ENCODE measurements around the gene VIM. TPM values are rescaled to one million over a fixed set of nuclear protein-coding genes. Genes with fewer than 3 reads are reported as not detected.
"Not testable (repeated sequence)": the region's sequence is repeated elsewhere in the genome, so short reads cannot be mapped to it uniquely, and the experiment has no call there.

The VIM gene
- polyA plus RNA-seq, 1 donor, result 2,993 TPM

DNA sequence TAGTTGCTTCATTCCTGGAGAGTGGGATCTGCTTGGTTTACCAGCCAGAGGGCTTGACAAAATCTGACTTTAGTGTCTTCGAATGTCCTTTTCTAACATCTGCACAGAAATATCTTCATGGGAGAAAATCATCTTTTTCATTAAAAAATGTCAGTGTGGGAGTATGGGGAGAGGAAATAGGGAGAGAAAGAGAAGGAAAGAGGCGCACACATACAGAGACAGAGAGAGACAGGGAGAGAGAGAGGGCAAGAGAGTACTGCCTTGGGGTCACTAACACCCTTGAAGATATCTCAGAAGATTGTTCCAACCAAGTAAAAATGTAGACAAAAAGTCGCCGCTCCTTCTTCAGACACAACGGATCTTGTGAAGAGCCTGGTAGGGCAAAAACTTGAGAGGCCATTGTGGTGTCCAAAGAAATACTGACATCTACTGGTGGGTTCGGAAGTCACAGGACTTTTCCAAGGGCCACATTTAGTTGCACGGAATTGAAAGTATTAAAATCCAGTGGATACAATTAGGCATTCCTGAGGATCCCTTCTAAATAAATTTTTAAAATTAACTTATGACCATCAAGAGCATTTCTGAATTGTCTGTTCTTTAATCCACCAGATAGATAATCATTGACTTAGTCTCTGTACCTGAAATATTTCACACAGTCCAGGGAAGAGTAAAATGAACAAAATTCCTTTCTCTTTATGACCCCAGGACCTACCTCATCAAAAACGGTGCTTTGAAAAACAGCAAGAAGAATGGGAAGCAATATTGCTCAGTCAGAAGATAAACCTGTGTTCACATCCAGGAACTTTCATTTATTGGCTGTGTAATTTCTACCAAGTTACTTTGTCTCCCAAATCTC is 29.7 kb downstream of the VIM start:
- peak; percentile 76 for DNase-seq

GRCh38 chr10:17262502-17262901 is 34.5 kb downstream of the VIM start:
- DNase-seq, result no peak

GRCh38 chr10:17263580-17263979 is 35.5 kb downstream of the VIM start:
- DNase-seq, result no peak

GRCh38 chr10:17265468-17265867 is 37.4 kb downstream of the VIM start:
- DNase-seq, result no peak

DNA sequence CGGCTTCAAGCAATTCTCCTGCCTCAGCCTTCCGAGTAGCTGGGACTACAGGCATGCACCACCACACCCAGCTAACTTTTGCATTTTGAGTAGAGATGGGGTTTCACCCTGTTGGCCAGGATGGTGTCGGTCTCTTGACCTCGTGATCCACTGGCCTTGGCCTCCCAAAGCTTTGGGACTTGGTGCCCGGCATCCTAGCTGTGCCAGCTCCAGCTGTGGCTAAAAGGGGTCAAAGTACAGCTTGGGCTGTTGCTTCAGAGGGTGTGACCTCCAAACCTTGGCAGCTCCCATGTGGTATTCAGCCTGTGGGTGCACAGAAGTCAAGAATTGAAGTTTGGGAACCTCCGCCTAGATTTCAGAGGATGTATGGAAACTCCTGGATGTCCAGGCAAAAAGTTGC is 38.5 kb downstream of the VIM start:
- DNase-seq, result not testable (repeated sequence)

DNA sequence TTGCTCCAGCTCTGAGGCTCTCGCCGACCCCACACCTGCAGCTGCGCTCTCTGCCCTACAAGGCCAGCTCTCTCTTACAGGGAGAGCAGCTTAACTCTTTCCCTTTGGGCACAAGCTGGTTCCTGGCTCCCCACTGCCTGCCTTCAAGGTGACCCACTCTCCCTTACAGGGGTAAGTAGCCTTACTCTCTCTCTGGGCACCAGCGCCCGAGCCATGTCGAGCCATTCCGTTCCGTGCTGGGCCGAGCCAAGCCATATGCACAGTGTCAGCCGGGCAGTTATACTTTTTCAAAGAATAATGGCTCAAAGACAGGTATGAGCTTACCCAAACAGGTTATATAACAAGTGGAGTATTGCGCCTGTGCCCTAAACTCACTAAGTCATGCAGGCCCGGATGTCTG is 44.6 kb downstream of the VIM start:
- DNase-seq, result no peak

GRCh38 chr10:17273403-17273802 is 45.4 kb downstream of the VIM start:
- DNase-seq, result no peak

- no peak for DNase-seq
These were observed 48.8 kb downstream of the VIM start for GRCh38 chr10:17276756-17277424.

GRCh38 chr10:17278607-17279240 is 50.7 kb downstream of the VIM start:
- no peak for DNase-seq

DNA sequence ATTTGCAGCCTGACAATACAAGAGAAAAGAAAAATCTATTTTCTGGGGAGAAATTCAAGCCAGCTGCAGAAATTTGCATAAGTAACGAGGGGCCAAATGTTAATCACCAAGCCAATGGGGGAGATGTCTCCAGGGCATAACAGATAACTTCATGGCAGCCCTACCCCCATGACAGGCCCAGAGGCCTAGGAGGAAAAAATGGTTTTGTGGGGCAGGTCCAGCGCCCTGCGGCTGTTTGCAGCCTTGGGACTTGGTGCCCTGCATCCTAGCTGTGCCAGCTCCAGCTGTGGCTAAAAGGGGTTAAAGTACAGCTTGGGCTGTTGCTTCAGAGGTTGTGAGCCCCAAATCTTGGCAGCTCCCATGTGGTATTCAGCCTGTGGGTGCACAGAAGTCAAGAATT is 54.3 kb downstream of the VIM start:
- DNase-seq, result no peak

DNA sequence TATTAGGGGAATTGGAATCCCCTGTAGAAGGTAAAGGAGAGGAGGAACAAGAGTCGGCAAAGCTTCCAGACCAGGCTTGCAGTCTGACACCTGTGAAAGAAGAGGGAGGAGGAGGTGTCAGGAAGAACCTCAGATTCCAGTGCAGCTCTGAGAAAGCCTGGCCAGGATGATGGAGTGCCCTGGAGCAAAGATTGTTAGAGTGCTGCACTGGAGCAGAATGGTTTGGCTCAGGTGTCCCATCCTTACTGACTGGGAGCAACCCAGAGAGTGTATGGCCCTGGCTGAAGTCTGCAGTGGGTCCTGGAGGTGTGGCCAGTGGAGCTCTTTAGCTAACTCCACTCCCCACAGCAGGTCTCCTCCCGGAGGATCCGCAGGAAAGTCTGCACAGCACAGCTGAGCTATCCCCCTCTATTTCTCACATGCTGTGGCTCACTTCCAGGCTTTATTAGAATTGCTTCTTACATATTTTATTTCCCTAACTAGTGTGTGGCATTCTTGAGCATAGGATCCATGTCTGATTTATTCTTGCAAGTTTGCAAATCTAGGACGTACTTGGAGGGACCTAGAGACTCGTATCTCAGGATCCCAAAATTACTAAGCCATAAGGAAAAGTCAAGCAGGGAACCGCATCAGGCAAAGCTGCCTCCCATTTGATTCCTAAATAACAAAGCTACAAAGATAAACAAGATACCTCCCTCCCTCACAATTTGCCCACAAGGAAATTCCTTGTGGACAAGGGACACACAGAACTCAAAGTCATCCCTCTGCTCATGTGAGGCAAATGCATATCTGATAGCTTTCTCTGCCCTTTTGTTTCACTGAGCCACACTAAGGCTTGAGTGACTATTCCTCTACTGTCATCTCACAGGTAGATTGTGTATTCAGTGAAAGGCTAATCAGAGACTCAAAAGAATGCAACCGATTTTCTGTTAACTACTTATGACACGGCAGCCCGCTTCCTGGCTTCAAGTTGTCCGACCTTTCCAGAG is 58.8 kb downstream of the VIM start:
- DNase-seq, result no peak

Other genes starting within 250 kb of the VIM start
- 3.3 TPM for gene CUBN, start 98.4 kb upstream of the VIM start, polyA plus RNA-seq (ENCODE audit: insufficient read length)
- 7.2 TPM for gene TRDMT1, start 26.6 kb upstream of the VIM start, polyA plus RNA-seq (ENCODE audit: insufficient read length)
- gene ST8SIA6, start 226.4 kb downstream of the VIM start, polyA plus RNA-seq (ENCODE audit: insufficient read length), result 0.71 TPM